Midbrain (tissue), 1 donor: ENCODE results near the gene NRDE2.
A peak's percentile ranks its signal among the peaks of the same experiment; 100 is the strongest.
"Not testable (repeated sequence)": the region's sequence is repeated elsewhere in the genome, so short reads cannot be mapped to it uniquely, and the experiment has no call there.

ENCODE experiments used
- DNase-seq: peaks from one replicate; lab custom pipeline; 2025; lab: John Stamatoyannopoulos, UW

The NRDE2 gene

GRCh38 chr14:90344331-90345238 is 12.8 kb upstream of the NRDE2 start:
- no peak for DNase-seq

GRCh38 chr14:90342327-90342726 is 10.6 kb upstream of the NRDE2 start:
- DNase-seq = no peak

DNA sequence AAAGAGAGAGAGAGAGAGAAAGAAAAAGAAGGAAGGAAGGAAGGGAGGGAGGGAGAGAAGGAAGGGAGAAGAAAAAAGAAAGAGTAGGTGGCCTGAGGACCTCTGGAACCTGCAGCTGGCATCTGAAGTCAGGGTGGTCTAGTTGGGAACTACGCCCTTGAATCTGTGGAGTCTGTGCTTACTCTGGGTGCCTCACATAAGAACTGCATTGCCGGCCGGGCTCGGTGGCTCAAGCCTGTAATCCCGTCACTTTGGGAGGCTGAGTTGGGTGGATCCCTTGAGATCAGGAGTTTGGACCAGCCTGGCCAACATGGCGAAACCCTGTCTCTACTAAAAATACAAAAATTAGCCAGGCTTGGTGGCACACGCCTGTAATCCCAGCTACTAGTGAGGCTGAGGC is 10.0 kb upstream of the NRDE2 start:
- DNase-seq = no peak

- DNase-seq = not testable (repeated sequence)
Measured at GRCh38 chr14:90341232-90341631, 9.5 kb upstream of the NRDE2 start.

DNA sequence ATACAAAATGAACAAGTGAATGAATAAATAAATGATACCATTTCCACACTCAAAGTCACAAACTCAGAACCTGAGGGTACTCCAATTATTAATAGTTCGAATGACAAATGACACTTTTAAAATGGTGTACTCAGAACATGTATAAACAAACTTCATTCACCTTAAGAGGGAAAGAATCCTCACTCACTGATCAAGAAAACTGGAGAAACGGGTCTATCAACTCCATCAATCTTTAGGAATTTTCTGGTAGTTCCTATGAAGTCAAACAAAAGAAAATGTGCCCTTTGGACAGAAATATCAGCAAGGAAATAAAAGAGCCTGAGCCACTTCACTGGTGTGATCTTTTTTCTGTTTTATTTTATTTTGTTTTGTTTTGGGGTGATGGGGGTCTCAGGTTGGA is 5.2 kb upstream of the NRDE2 start:
- DNase-seq = no peak

GRCh38 chr14:90336401-90336800 is 4.7 kb upstream of the NRDE2 start:
- no peak for DNase-seq

DNA sequence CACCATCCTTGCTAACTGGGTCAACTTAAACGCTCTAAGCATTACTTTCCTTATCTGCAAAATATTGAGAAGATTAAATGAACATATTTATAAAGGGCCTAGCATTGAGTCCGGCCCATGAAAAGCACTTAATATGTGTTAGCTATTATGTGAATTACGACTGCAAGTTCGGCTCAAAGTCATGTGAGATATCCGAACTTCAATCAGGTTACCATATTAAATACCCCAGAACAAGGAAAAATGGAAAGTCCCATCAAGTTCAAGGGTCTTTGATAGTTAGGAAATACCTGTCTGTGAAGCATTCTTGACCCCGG is 487 bp upstream of the NRDE2 start:
- no peak for DNase-seq

- no peak for DNase-seq
Measured at GRCh38 chr14:90330203-90331196, 1.2 kb downstream of the NRDE2 start.

DNA sequence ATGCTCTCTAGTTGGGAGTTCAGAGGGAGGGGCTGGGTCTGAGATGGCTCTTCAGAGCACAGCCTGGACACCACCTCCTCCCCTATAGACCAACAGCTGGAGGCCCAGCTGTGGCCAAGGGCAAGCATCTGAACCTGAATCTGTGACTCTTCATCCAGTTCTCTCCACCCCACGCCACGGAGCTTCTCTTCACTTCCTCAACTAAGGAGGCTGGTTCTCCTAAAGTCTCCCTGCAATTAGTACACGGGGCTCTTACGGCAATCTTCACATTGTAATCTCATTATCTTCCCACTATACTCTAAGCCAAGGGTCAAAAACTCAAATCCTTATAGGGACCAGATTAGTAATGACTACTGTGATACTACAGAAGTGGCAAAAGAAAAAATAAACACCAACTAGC is 9.8 kb downstream of the NRDE2 start:
- no peak for DNase-seq

GRCh38 chr14:90319634-90320541 is 11.9 kb downstream of the NRDE2 start:
- no peak for DNase-seq

DNA sequence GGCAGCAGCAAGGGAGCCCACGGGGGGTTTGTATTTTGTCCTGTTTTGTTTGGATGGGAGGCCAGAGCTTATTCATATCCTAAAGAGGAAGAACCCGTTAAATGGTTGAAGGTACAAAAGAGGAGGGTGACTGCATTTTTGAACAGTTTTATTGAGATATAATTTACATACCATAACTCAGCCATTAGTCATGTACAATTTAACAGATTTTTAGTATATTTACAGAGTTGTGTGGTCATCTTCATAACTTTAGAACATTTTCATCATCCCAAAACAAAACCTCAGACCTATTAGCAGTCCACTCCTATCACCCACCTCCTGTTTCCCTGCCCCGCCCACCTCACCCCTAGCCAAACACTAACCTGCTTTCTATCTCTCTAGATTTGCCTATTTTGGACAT is 12.6 kb downstream of the NRDE2 start:
- no peak for DNase-seq

- no peak for DNase-seq
Measured at GRCh38 chr14:90318016-90318415, 13.7 kb downstream of the NRDE2 start.

- DNase-seq = no peak
Measured at GRCh38 chr14:90317286-90317685, 14.5 kb downstream of the NRDE2 start.

DNA sequence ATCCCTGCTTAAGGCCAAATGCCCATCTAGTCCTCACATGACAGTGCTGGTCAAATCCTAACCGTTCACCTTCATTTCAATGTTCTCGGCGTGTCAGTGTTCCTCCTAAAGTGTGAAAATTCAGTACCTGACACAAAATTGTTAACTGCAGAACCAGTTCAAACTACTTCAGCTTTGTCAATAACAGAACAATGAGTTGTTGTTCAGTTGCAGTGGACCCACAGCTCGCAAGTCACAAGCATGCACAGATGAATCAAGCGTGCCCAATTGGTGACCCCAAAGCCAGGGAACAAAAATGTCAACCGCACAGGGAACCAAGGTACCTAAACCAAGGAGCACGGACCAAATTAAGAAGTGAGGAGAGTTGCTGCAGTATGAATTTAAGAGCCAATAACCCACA is 23.2 kb downstream of the NRDE2 start:
- DNase-seq = peak; percentile 30

DNA sequence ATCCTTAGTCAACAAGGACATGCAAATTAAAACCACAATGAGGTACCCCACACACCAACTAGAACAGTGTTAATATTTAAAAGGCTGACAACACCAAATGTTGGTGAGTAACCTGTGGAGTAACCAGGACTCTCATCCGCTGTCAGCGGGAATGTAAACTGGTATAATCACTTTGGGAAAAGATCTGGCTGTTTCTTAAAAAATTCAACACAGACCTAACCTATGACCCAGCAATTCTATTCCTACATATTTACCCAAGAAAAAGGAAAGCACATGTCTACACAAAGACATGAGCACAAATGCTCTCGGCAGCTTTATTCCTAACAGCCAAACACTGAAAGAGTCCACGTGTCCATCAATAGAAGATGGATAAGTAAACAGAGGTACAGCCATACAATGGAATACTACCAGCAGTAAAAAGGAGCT is 26.6 kb downstream of the NRDE2 start:
- no peak for DNase-seq

GRCh38 chr14:90304502-90304901 is 27.2 kb downstream of the NRDE2 start:
- DNase-seq = no peak

GRCh38 chr14:90303473-90303872 is 28.3 kb downstream of the NRDE2 start:
- no peak for DNase-seq

GRCh38 chr14:90302529-90303303 is 29.0 kb downstream of the NRDE2 start:
- DNase-seq = no peak

GRCh38 chr14:90301668-90302090 is 30.1 kb downstream of the NRDE2 start:
- DNase-seq = peak; percentile 76

DNA sequence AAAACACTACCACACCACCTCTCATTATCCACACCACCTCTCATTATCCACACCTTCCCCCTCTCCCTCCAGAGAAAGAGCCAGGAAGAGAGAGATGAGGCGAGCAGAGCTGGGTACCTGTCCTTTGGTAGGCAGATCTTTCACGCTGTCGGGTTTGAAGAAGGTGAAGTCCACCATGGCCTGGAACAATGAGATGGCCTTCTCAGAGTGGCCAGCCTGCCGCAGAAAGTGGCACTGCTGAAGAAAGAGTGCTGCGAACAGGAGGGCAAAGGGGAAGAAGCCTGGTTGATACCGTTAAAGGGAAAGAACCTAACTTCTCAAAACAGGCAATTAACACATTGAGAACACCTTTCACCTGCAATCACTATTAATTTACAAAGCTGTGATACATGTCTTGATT is 30.6 kb downstream of the NRDE2 start:
- peak; percentile 44 for DNase-seq

GRCh38 chr14:90300611-90301047 is 31.1 kb downstream of the NRDE2 start:
- DNase-seq = no peak
